Measurements from ENCODE around the gene MAP6.
A peak's percentile ranks its signal among the peaks of the same experiment; 100 is the strongest.

MAP6 gene

DNA sequence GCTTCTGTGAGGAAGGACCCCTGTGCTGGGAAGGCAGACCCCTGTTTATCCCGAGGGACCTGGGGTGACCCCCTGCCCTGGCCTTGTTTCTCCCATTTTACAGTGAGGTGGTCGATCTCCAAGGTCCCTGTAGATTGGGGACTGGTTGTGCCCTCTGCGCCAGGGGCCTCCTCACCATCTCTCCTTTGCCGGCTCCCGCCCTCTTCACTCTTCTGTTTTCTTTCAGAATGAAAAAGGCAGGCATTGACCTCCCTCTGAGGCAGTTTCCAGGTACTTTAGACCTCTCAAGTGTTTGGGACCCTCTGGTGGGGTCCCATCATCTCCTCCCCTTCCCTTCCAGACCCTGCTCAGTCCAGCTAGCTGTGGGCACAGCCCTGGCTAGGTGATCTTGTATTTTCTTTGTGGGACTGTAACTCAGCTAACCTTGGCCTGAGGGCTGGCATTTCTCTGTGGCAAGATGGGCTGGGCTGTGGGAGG is 105.3 kb downstream of the MAP6 start:
- in situ Hi-C loops (cut with HindIII; ENCODE audit: low sequenced_read_pairs) = no loop called here
- TF ChIP-seq, protein P1, sequence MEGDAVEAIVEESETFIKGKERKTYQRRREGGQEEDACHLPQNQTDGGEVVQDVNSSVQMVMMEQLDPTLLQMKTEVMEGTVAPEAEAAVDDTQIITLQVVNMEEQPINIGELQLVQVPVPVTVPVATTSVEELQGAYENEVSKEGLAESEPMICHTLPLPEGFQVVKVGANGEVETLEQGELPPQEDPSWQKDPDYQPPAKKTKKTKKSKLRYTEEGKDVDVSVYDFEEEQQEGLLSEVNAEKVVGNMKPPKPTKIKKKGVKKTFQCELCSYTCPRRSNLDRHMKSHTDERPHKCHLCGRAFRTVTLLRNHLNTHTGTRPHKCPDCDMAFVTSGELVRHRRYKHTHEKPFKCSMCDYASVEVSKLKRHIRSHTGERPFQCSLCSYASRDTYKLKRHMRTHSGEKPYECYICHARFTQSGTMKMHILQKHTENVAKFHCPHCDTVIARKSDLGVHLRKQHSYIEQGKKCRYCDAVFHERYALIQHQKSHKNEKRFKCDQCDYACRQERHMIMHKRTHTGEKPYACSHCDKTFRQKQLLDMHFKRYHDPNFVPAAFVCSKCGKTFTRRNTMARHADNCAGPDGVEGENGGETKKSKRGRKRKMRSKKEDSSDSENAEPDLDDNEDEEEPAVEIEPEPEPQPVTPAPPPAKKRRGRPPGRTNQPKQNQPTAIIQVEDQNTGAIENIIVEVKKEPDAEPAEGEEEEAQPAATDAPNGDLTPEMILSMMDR (IDR thresholded peaks at IDR 0.05; ENCODE audit: low read depth, low read length) = no peak
- peak overlapping the region; percentile 94 for H3K4me3 ChIP-seq (ENCODE audit: low read depth, low read length)

GRCh38 chr11:75562836-75563484 is 105.9 kb downstream of the MAP6 start:
- TF ChIP-seq, protein P1 (IDR thresholded peaks at IDR 0.05; ENCODE audit: low read depth, low read length) = no peak
- peak; percentile 75 for DNase-seq (ENCODE audit: low read depth, low spot score)

More for the DNA sequence above, 105.3 kb downstream of the MAP6 start:
- no peak for DNase-seq (ENCODE audit: low read depth, low spot score)

GRCh38 chr11:75562048-75562835 is 106.6 kb downstream of the MAP6 start, which contains the start of gene SERPINH1:
Gene SERPINH1 (plus strand): TSS chr11:75562253. CDS start chr11:75566350, 4,097 bp downstream.
- H3K4me3 ChIP-seq (ENCODE audit: low read depth, low read length) = peak within 1 kb of the TSS; percentile 94
- peak; percentile 87 for DNase-seq (ENCODE audit: low read depth, low spot score)
- in situ Hi-C loops (cut with HindIII; ENCODE audit: low sequenced_read_pairs) = no loop called here
- TF ChIP-seq, protein P1 (IDR thresholded peaks at IDR 0.05; ENCODE audit: low read depth, low read length) = no peak

More at GRCh38 chr11:75562836-75563484, 105.9 kb downstream of the MAP6 start:
- in situ Hi-C loops (cut with HindIII; ENCODE audit: low sequenced_read_pairs) = no loop called here
- H3K4me3 ChIP-seq (ENCODE audit: low read depth, low read length) = peak overlapping the region; percentile 94

- DNase-seq (ENCODE audit: low read depth, low spot score) = no peak
- H3K4me3 ChIP-seq (ENCODE audit: low read depth, low read length) = peak overlapping the region; percentile 94
- in situ Hi-C loops (cut with HindIII; ENCODE audit: low sequenced_read_pairs) = no loop called here
- TF ChIP-seq, protein P1 (IDR thresholded peaks at IDR 0.05; ENCODE audit: low read depth, low read length) = no peak
These were observed 107.3 kb downstream of the MAP6 start for GRCh38 chr11:75561426-75562047.

DNA sequence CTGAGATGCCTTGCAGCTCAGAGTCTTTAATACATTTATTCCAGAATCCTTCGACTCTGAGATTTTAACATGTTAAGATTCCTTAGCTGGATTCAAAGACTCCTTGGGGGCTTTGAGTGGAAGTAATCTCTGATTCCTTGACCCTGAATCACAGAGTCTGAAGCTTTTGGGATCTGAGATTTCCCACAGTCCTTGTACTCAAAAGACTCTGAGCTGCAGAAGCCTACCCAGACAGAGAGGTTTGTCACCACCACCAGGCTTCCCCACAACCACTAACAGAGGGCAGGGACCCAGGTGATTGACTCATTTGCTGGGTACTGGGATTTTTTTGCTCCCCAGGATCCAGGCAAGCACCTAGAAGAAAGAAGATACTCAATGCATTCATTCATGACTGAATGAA is 108.2 kb downstream of the MAP6 start:
- TF ChIP-seq, protein P1 (IDR thresholded peaks at IDR 0.05; ENCODE audit: low read depth, low read length) = no peak
- in situ Hi-C loops (cut with HindIII; ENCODE audit: low sequenced_read_pairs) = no loop called here
- no peak overlapping the region for H3K4me3 ChIP-seq (ENCODE audit: low read depth, low read length)
- DNase-seq (ENCODE audit: low read depth, low spot score) = peak; percentile 16

All from astrocyte of the spinal cord (primary cell).